DMS53 treated with DMSO at 0.1 percent for 48 hours (cell line): Measurements from ENCODE around the gene KRTAP5-11.
"Not testable (repeated sequence)": the region's sequence is repeated elsewhere in the genome, so short reads cannot be mapped to it uniquely, and the experiment has no call there.

Experiments
- DNase-seq: peaks from one replicate; lab custom pipeline; 2025; ENCODE audit not compliant: unreplicated experiment; lab: John Stamatoyannopoulos, UW

Gene KRTAP5-11, protein sequence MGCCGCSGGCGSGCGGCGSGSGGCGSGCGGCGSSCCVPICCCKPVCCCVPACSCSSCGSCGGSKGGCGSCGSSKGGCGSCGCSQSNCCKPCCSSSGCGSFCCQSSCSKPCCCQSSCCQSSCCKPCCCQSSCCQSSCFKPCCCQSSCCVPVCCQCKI

GRCh38 chr11:71582309-71582895, at the start of gene KRTAP5-11:
Gene KRTAP5-11, minus strand, starts transcription at chr11:71582875. Its CDS starts 38 bp downstream, at chr11:71582837.
- DNase-seq: no peak

DNA sequence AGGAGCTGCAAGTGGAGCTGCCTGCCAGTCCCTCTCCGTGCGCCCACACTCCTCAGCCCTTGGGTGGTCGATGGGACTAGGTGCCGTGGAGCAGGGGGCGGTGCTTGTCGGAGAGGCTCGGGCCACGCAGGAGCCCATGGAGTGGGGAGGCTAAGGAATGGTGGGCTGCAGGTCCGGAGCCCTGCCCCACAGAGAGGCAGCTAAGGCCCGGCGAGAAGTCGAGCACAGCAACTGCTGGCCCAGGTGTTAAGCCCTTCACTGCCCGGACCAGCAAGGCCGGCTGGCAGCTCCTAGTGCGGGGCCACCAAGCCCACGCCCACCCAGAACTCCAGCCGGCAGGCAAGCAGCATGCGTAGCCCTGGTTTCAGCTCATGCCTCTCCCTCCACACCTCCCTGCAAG, 48.9 kb upstream of the KRTAP5-11 start:
- DNase-seq: not testable (repeated sequence)

GRCh38 chr11:71630071-71630470, 47.4 kb upstream of the KRTAP5-11 start:
- peak; percentile 49 for DNase-seq

DNA sequence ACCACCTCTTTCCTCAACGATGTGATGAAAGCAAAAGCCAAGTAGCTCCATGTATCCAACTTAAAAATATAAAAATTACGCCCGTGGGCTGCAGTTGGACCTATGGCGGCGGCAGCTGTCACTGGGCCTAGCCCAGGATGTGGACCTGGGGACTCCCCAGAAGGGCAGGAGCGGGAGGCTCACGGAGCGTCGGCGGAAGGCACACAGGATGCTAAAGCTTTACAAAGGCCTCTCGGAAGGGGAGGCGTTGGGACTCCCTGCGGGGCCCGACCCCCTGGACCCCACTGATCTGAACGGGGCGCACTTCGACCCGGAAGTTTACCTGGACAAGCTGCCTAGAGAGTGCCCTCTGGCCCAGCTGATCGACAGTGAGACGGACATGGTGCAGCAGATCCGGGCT, 46.3 kb upstream of the KRTAP5-11 start:
- DNase-seq: not testable (repeated sequence)

DNA sequence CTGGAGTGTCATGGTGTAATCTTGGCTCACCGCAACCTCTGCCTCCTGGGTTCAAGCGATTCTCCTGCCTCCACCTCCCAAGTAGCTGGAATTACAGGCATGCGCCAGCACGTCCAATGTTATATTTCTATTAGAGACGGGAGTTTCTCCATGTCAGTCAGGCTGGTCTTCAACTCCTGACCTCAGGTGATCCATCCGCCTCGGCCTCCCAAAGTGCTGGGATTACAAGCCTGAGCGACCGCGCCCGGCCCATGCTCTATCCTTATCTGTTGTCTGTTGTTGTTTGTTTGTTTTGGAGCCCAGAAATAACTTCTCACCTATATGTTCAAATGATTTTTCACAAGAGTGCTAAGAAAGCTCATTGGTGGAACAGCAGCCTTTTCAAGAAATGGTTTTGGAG, 40.6 kb upstream of the KRTAP5-11 start:
- DNase-seq: not testable (repeated sequence)

DNA sequence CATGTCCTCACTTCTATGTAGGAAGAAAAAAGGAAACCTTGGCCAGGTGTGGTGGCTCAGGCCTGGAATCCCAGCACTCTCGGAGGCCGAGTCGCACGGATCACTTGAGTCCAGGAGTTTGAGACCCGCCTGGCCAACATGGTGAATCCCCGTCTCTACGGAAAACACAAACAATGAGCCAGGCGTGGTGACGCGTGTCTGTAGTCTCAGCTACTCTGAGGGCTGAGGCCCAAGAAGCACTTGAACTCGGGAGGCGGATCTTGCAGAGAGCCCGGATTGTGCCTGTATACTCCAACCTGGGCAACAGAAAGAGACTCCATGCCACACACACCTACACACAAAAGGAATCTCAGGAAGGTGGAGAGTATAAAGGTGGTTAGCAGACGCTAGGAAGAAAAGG, 39.9 kb upstream of the KRTAP5-11 start:
- DNase-seq: not testable (repeated sequence)

- peak; percentile 43 for DNase-seq
These were observed 32.3 kb upstream of the KRTAP5-11 start for GRCh38 chr11:71615003-71615402.

DNA sequence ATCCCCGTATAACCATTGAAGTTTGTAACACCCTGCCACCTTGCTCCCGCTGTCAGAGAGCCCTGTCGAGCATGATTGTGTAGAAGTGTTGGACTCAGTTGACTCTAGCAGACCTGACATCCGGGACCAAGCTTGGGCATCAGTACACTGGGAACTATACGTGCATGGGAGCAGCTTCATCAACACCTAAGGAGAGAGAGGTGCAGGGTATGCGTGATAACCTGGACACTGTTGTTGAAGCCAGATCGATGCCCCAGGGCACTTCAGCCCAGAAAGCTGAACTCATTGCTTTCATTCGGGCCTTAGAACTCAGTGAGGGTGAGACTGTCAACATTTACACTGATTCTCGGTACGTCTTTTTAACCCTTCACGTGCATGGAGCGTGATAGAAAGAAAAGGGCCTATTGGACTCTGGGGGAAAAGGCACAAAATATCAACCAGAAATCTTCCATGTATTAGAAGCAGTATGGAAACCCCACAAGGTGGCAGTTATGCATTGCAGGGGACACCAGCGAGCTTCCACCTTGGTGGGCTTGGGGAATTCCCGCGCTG, 31.8 kb upstream of the KRTAP5-11 start:
- not testable (repeated sequence) for DNase-seq

DNA sequence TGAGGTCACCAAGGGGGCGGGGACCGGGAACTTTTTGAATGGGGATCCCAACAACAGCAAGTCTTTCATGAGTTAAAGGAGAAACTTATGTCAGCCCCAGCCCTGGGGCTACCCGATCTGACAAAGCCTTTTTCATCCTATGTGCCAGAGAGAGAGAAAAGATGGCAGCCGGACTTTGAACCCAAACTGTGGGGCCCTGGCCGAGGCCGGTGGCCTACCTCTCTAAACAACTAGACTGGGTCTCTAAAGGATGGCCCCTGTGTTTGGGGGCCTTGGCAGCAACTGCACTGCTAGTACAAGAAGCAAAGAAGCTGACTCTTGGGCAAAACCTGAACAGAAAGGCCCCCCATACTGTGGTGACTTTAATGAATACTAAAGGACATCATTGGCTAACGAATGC, 31.3 kb upstream of the KRTAP5-11 start:
- not testable (repeated sequence) for DNase-seq

DNA sequence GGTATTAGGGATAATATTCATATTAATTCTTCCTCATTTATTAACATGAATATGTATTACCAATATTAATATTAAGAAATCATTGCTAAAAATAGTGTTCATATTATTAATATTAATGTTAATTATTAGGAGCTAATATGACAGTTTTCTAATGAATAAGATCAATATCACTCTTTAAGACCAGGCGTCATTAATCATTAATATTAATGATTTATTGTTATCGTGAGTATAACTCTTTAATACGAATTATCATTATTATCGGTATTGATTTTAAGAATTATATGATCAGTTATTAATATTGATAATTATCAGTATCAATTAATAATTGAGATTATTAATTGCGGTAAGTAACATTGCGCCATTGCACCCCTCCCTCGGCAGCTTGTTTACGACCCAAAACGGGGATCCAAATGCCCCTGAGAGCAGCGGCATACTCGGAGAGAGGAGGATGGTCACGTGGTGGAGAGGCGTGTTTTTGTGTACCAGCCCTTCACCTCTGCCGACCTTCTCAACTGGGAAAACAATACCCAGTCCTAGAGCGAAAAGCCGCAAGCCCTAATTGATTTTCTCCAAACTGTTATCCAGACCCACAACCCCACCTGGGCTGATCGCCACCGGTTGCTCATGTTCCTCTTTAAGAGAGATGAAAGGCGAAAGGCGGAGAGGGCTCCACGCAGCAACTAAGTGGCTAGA, 28.7 kb upstream of the KRTAP5-11 start:
- not testable (repeated sequence) for DNase-seq

- DNase-seq: not testable (repeated sequence)
These were observed 25.6 kb upstream of the KRTAP5-11 start for GRCh38 chr11:71608272-71608671.

GRCh38 chr11:71607520-71608216, 25.0 kb upstream of the KRTAP5-11 start:
- DNase-seq: not testable (repeated sequence)

- peak; percentile 15 for DNase-seq
These were observed 24.3 kb upstream of the KRTAP5-11 start for GRCh38 chr11:71606853-71607519.

DNA sequence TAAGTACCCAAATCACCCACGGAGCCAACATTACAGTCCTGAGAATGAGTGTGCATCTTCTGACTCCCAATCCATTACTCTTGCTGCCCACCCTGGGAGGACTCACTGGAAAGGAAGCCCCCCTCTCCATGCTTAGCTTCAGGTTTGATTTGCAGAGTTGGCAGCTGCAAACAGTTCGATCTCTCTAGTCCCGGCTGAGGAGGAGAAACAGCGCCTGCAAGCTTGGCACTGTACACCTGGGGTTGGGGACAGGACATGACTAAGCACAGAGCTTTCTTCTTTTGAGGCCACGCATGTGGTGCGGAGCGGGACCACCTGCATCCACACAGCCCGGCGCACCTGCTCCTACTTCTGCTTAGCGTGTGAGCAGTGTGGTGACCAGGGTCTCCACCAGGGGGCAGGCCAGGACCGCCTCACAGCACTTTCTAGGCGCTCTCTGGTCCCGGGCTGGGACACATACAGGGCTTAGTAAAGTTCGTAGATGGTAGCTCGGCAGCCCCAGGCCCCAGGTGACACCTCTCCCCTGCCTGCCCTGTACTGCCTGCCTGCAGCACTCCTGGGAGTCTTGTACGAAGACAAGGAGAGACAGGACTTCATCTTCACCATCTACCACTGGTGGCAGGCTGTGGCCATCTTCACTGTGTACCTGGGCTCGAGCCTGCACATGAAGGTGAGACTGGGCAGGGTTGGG, 22.3 kb upstream of the KRTAP5-11 start:
- DNase-seq: peak; percentile 10

GRCh38 chr11:71603221-71603620, 20.5 kb upstream of the KRTAP5-11 start:
- DNase-seq: not testable (repeated sequence)

- not testable (repeated sequence) for DNase-seq
These were observed 6.9 kb upstream of the KRTAP5-11 start for GRCh38 chr11:71589546-71589920.

GRCh38 chr11:71588822-71589545, 6.3 kb upstream of the KRTAP5-11 start:
- peak; percentile 11 for DNase-seq

GRCh38 chr11:71588314-71588713, 5.6 kb upstream of the KRTAP5-11 start:
- DNase-seq: not testable (repeated sequence)

DNA sequence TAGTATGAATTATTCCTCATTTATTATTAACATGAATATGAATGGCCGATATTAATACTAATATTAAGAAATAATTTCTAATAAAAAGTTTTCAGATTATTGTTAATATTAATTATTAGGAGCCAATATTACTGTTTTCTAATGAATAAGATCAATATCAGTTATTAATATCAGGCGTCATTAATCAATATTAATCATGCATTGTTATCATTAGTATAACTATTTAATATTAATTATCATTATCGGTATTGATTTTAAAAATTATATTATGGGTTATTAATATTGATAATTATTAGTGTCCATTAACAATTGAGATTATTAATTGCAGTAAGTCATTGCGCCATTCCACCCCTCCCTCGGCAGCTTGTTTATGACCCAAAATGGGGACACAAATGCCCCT, 3.0 kb upstream of the KRTAP5-11 start:
- DNase-seq: not testable (repeated sequence)

- DNase-seq: not testable (repeated sequence)
These were observed 294 bp upstream of the KRTAP5-11 start for GRCh38 chr11:71582969-71583368.
